22Rv1 (cell line): ENCODE measurements around the gene MAGI1.

ENCODE experiments used
- H3K27ac ChIP-seq: fragments of 450-650 bp; 2 replicates; pipeline ENCODE4 v1.5.1; 2017
- CTCF ChIP-seq: fragments of 450-650 bp; IDR thresholded peaks from 2 replicates; pipeline ENCODE4 v1.5.1; 2017; ENCODE audit warnings: mild to moderate bottlenecking
- ZFX ChIP-seq: fragments of 450-650 bp; IDR thresholded peaks from 2 replicates; pipeline ENCODE4 v1.6.1; 2017; ENCODE audit warnings: antibody characterized with exemption, borderline replicate concordance

The MAGI1 gene

GRCh38 chr3:65658401-65658800 is 380.3 kb downstream of the MAGI1 start:
- no peak overlapping the region for H3K27ac ChIP-seq
- TF ChIP-seq CTCF, result no peak
- TF ChIP-seq ZFX, result no peak

- TF ChIP-seq CTCF (no peak), ZFX (no peak)
Observed at GRCh38 chr3:65655061-65655460, 383.7 kb downstream of the MAGI1 start.

GRCh38 chr3:65653731-65654130 is 385.0 kb downstream of the MAGI1 start:
- TF ChIP-seq CTCF (no peak), ZFX (no peak)
- H3K27ac ChIP-seq, result no peak overlapping the region

More at GRCh38 chr3:65655061-65655460, 383.7 kb downstream of the MAGI1 start:
- H3K27ac ChIP-seq, result no peak overlapping the region

GRCh38 chr3:65650247-65650646 is 388.5 kb downstream of the MAGI1 start:
- TF ChIP-seq CTCF (no peak), ZFX (no peak)
- H3K27ac ChIP-seq, result no peak overlapping the region

GRCh38 chr3:65647369-65647768 is 391.3 kb downstream of the MAGI1 start:
- H3K27ac ChIP-seq, result no peak overlapping the region
- TF ChIP-seq CTCF, result no peak

GRCh38 chr3:65642883-65643282 is 395.8 kb downstream of the MAGI1 start:
- TF ChIP-seq ZFX (no peak), CTCF (no peak)
- H3K27ac ChIP-seq, result no peak overlapping the region

- H3K27ac ChIP-seq, result no peak overlapping the region
- no peak for TF ChIP-seq ZFX
Observed at GRCh38 chr3:65641777-65642176, 396.9 kb downstream of the MAGI1 start.

GRCh38 chr3:65641045-65641444 is 397.7 kb downstream of the MAGI1 start:
- TF ChIP-seq ZFX (no peak), CTCF (no peak)
- H3K27ac ChIP-seq, result no peak overlapping the region
